ENCODE measurements around the gene PNRC1. TPM values are rescaled to one million over a fixed set of nuclear protein-coding genes. Genes with fewer than 3 reads are reported as not detected.
A peak's percentile ranks its signal among the peaks of the same experiment; 100 is the strongest.

The PNRC1 gene
- total and polyA plus RNA-seq, 3 donors from 2014 or later, result 83.2 to 221 (median 220) TPM

DNA sequence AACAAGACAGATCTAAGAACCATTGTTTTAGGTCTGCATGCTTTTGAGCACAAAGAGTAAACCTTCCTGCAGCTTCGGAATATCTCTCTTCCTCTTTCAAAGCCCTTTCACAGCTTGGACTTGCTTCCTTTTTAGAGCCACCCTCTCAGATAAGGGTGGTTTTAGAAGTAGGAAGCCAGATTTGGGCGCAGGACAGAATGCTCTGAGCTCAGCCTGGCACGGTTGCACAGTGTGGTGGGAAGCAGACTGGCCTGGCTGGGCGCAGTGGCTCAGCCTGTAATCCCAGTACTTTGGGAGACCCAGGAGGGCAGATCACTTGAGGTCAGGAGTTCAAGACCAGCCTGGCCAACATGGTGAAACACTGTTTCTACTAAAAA is 35.6 kb upstream of the PNRC1 start:
- intact Hi-C loops (cut with DNase I; ENCODE audit: low total_unique reads), result no loop called here
- Histone ChIP-seq H3K36me3 (ENCODE audit: low read depth, missing control alignments) (no peaks in the 10 kb centered on the region), H3K27ac (peak overlapping the region in 1 of 2 donors; percentile 24), H3K4me1 (no peaks in the 10 kb centered on the region), H3K27me3 (no peaks in the 10 kb centered on the region), H3K9me3 (no peaks in the 10 kb centered on the region), H3K4me3 (no peak overlapping the region)
- TF ChIP-seq POLR2A (IDR thresholded peaks at IDR 0.05) (no peak), CTCF (IDR thresholded peaks at IDR 0.05) (no peak)
- DNase-seq, result peak; percentile 41
- WGBS, 2 donors, result 57 to 62% methylated on average over 4 of the region's 4 CpGs

- intact Hi-C loops (cut with DNase I; ENCODE audit: low total_unique reads), result no loop called here
- Histone ChIP-seq H3K9me3 (no peaks in the 10 kb centered on the region), H3K36me3 (ENCODE audit: low read depth, missing control alignments) (no peaks in the 10 kb centered on the region), H3K27me3 (no peaks in the 10 kb centered on the region), H3K27ac (no peak overlapping the region), H3K4me1 (no peaks in the 10 kb centered on the region), H3K4me3 (no peak overlapping the region)
- WGBS, 2 donors, result 92 to 94% methylated on average over 5 of the region's 5 CpGs
- no peak for TF ChIP-seq CTCF (IDR thresholded peaks at IDR 0.05)
- TF ChIP-seq POLR2A (IDR thresholded peaks at IDR 0.05), result no peak
- no peak for DNase-seq
Measured at GRCh38 chr6:89045576-89045975, 35.0 kb upstream of the PNRC1 start.

DNA sequence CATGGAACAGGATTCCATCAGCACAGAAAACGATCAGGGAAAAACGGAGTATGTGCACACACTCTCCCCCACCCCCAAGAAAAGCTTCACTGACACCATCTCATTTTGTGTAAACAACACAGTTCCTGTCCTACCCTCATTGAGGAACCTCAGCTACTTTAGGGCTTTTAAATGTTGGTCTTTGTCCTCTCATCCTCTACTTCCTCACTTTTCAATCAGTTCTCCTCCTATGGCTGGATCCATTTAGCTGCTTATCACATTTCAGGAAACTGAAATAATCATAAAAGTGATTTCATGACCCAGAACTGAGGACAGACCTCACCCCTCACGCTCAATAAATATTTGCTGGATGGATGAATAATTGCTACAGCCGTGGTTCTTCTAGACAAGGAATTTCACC is 33.1 kb upstream of the PNRC1 start:
- no peaks in the 10 kb centered on the region for H3K27me3 ChIP-seq
- no peak for TF ChIP-seq POLR2A (IDR thresholded peaks at IDR 0.05)
- H3K9me3 ChIP-seq, result no peaks in the 10 kb centered on the region
- no peak overlapping the region for H3K4me3 ChIP-seq
- intact Hi-C loops (cut with DNase I; ENCODE audit: low total_unique reads), result no loop called here
- no peaks in the 10 kb centered on the region for H3K4me1 ChIP-seq
- no peaks in the 10 kb centered on the region for H3K36me3 ChIP-seq (ENCODE audit: low read depth, missing control alignments)
- WGBS, 2 donors, result 73 to 78% methylated on average over 4 of the region's 4 CpGs
- no peak overlapping the region for H3K27ac ChIP-seq
- DNase-seq, result no peak

DNA sequence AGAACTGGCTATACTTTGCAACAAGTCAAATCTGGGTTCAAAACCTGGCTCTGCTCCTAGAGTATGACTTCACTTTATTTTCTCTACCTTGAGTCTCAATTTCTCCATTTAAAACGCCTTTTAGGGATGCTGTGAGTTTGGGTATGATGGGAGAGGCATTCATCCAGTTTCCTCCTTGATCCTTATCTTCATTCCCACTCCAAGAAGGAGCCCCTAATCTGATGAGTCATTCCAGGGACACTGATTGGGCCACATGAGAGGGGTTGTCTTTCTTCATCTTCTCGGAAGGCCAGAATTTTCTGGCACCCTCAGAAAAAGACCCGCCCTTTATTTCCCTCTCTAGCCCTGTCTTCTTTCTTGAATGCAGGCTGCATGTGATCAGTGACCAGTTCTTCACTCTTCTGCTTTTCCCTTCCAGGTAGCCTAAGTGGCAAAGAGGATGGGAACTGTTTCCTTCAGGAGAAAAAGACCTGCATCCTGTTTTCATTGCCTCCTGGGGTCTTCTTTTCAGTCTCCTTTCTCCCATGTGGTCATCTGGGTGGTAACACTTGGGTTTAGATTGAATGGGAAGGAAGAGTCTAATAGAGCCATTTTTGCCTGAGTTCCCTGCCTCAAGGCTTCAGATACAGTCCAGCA is 32.1 kb upstream of the PNRC1 start:
- Histone ChIP-seq H3K4me1 (no peaks in the 10 kb centered on the region), H3K9me3 (no peaks in the 10 kb centered on the region), H3K27ac (no peak overlapping the region), H3K36me3 (ENCODE audit: low read depth, missing control alignments) (no peaks in the 10 kb centered on the region), H3K27me3 (no peaks in the 10 kb centered on the region), H3K4me3 (no peak overlapping the region)
- TF ChIP-seq POLR2A (IDR thresholded peaks at IDR 0.05), result no peak
- TF ChIP-seq CTCF (IDR thresholded peaks at IDR 0.05), result no peak
- DNase-seq, result no peak
- 86 to 92% methylated on average over 3 of the region's 3 CpGs for WGBS, 2 donors
- intact Hi-C loops (cut with DNase I; ENCODE audit: low total_unique reads), result no loop called here

- no peaks in the 10 kb centered on the region for H3K9me3 ChIP-seq
- no peak overlapping the region for H3K4me3 ChIP-seq
- DNase-seq, result no peak
- intact Hi-C loops (cut with DNase I; ENCODE audit: low total_unique reads), result no loop called here
- H3K27me3 ChIP-seq, result no peaks in the 10 kb centered on the region
- TF ChIP-seq POLR2A (IDR thresholded peaks at IDR 0.05) (no peak), CTCF (IDR thresholded peaks at IDR 0.05) (no peak)
- 82 to 93% methylated on average over 1 of the region's 1 CpG for WGBS, 2 donors
- H3K36me3 ChIP-seq (ENCODE audit: low read depth, missing control alignments), result no peaks in the 10 kb centered on the region
- no peak overlapping the region for H3K27ac ChIP-seq
- H3K4me1 ChIP-seq, result no peaks in the 10 kb centered on the region
Measured at GRCh38 chr6:89048985-89049384, 31.6 kb upstream of the PNRC1 start.

Data from testis (tissue), 3 donors.